ENCODE data around the gene CLCN4.
A peak's percentile ranks its signal among the peaks of the same experiment; 100 is the strongest.

CLCN4 gene

DNA sequence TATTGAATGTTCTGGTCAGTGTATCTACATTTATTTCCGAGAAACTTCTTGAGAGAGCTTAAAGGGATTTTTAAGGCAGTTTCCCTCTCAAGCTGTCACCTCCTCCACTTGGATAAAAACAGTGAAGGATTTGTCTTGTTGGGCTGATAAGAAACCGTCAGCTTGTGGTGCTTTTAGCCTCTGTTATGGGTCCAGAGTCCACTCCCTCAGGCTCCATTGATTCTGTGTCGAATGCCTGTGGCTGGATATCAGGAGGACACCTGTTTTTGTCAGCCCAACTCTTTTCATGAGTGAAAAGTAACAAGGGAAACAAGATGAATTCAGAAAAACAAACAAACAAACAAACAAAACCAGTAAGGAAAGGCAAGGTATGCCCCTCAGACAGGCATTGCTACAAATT, 12.4 kb downstream of the CLCN4 start:
- DNase-seq = no peak

DNA sequence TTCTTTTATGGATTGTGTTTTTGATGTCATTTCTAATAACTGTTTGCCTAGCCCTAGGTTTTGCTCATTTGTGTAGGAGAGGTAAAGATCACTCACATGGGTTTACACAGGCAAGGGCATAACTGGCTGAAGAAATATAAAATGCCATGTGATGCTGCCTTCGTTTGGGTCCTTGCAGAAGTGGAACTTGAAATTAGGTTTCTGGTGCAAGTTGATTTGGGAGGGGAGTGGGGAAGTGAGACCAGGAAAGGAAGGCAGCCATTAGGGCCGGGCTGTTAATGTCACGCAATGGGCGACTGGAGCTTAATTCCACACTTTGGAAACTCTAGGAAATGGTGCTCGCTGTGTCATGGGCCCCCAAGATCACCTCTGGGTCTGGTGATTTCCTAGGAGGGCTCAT, 14.5 kb downstream of the CLCN4 start:
- DNase-seq = no peak

DNA sequence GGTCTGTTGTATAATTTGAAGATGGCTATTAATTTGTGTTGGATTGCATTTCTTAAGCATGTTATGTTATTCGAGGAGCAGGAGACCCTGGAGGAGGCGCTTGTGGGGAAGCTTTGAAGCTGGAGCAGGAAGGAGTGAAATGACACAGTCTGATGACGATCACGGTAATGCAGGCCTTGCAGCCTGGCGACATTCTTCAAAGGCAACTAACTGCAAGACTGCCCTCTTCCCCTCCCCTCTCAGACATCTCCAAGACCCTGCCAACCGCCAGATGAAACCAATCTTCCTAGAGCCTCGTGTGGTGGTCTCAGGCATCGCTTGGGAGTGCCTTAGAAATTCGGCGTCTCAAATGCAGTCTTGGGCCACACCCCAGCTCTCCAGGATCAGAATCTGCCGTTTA, 16.1 kb downstream of the CLCN4 start:
- DNase-seq = peak; percentile 53

DNA sequence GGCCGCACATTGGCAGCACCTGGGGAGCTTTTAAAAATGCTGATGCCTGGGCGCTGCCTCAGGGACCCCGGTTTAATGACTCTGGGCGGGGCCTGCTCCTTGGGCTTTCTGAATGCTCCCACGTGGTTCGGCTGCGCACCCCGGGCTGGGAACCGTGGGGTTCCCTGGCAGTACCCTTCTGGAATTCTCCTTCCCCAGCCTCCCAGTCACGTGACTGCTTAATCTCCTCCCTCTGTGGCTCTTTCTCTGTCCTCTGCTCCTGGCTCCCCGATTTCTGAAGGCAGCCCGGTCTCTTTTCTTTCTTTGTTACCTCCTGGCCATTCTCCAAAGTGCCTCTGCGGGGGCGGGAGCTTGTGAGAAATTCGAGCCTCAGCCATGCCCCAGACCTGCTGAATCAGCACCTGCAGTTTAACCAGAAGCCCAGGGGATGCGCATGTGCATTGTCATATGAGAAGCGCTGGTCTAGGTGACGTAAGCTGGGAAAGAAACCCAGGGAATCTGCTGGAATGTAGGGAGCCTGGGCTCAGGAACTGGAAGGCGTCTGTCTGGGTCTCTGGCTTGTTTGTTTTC, 16.6 kb downstream of the CLCN4 start:
- DNase-seq = peak; percentile 80

DNA sequence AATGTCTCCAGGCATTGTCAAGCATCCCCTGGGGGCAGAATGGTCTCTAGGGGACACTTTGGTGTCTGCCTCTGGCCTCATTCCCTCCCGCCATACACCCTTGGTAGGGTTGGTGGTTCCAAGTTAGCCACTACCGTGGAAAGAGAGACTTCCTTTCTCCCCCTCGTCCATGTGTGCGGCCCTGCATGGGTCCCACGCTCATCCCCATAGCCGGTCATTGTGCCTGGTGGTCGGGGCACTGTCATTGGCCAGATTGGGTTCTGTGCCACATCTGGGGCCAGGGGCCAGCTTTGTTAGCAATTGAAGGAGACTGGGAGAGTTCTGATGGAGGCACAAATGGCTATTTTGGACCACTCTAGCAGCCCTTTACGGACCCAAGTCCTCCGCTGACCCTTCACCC, 17.3 kb downstream of the CLCN4 start:
- DNase-seq = no peak

DNA sequence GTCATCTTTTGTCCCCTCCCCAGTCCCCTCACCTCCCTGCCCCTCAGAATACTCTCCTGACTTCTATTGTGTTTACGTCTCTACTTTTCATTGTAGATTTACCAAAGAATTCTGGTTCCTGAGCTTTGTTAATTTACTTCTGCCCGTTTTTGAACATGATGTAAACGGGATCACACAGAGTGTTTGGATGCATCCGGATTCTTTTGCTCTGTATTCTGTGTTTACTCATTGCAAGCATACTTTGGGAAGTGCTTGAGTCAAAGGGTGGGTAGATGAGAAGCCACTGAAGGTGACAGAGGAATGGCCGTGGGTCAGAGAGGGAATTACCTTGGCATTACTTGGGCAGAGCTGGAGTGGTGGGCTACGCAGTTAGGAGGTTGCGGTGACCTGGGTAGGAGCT, 18.0 kb downstream of the CLCN4 start:
- DNase-seq = no peak

DNA sequence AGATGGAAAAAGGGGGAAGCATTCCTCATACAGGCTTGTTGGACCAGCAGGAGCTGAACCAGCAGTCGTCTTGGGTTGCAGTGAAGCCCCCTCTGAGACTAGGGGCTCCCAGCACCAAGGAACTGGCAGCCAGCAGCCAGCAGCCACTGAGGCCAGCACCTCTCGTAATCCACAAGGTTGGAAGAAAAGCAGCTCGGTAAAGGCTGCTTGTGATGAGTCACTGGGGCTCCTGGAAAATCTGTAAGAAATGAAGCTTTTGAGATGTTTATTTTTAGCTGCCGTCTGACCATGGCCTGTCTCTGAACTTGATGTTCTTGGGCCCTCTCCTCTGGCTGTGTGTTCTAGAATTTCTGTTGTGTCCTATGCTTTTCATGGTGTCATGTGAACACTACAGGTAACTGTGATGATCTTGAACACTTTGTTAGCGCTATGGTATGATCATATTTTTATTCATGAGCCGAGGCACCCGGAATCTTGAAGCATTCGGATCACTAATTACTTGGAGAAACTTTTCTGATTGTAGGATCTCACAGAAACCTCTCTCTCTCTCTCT, 18.6 kb downstream of the CLCN4 start:
- no peak for DNase-seq

DNA sequence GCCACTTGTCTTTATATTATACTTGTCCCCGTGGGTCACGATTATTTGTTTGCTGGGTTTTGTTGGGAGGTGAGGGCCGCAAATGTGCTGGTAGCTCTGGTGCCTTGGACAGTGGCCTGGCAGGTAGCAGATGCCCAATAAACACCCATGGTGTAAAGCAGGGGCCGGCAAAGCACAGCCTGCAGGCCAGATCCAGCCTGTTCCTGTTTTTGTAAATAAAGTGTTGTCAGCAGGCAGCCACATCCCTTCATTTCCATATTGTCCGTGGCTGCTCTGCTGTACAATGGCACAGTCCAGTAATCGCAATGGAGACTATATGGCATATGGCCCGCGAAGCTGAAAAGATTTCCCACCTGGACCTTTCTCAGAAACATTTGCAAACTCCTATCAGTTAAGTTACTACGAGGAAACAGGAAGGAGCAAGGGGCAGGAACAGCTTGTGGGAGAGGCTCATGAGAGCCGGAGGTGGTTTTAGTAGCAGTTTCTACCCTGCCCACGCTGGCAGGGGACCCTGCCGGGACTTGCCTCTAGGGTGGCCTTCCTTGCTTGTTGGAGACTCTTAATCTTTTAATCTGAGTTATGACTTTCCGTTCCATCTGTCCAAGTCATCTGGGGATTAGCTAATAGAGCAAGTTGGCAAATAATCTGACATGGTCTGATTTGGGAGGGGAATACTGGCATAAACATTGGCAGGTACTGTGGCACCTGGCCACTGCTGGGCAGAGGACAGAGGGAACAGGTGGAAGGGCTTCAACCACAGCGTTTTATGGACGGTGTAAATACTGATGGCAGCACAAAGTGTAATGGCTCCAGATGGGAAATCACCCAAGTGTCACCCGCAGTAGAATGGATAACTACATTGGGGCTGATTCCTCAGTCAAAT, 19.6 kb downstream of the CLCN4 start:
- DNase-seq = no peak

DNA sequence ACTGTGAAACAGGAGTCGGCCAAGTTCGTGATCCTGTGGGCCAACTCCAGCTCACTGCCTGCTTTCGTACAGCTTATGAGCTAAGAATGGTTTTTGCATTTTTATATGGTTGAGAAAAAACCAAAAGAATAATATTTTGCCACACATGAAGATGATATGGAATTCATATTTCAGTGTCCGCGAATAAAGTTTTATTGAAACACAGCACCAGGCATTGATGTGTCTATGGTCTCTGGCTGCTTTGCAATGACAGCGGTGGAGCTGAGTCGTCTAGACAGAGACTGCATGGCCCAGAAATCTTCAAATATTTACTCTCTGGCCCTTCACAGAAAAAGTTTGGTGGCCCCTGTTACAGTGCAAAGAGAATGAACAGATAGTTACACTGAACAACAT, 20.2 kb downstream of the CLCN4 start:
- DNase-seq = no peak

DNA sequence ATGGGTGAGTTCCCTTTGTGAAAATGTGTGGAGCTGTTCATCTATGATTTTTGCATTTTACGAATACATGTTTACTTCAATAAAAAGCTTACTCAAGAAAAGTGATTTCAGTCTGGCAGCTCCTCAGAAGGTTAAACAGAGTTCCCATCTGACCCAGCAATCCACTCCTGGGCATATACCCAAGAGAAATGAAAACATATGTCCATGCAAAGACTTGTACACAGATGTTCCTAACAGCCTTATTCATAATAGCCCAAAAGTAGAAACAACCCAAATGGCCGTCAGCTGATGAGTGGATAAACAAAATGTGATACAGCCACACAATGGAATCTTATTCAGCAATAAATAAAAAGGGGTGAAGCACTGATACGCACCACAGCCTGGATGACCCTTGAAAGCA, 20.8 kb downstream of the CLCN4 start:
- no peak for DNase-seq

DNA sequence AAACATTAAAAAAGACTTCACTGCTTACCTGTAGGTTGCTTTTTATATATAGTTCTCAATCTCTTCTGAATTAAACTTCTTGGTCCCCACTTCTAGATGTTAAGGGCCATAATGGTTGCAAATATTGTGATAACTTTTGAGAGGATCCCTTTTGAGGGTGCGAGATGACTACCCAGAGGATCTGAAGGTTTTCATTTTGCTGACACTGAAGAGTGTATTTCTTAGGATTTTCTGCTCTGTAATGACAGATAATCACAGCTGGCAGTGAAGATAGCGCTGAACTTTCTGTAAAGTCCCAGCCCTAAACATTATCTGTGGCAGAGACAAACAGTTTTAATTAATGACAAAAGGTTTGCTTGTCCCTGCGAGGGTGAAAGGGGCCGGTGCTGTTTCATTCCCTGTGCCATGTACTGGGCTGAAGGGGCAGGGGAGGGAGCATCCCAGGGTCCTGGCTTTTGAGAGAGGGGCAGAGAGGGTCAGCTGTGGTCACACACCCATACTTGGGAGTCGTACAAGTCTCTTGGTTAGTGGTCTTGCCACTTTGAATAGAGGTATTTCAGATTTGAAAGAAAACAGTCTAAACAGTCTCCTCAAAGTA, 22.2 kb downstream of the CLCN4 start:
- no peak for DNase-seq

DNA sequence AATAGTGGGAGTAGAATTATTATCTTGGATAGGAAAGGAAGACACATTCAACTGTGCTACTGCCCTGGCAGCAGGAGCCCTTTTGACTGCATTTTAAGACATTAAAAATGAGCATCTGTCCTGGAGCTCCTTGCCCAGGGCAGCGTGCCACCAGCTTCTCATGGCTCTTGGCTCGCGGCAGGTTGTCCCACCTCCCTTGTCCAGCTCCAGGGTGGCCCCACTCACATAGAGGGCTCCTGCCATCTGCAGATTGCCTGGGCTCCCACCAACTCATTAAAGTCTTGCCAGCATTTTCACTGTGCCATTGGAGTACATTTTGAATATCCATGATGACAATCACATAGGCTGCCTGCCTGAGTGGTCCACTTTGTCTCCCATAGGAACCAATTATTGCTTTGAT, 27.0 kb downstream of the CLCN4 start:
- DNase-seq = no peak

DNA sequence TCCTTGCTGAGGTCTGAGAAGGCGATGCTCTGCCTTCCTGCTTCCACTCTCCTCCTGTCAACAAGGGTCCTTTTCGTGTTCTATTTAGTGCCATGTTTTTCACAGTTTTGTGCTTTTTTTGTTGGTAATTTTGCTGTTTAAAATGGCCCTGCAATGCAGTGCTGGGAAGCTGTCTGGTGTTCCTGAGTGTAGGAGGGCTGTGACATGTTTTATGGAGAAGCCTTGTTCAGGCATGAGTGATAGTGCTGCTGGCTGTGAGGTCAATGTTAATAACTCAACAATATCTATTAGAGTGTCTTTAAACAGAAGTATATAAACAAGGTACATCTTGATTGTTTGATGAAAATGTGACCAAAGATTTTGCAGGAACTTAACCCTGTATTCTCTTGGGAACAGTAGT, 27.6 kb downstream of the CLCN4 start:
- DNase-seq = no peak

DNA sequence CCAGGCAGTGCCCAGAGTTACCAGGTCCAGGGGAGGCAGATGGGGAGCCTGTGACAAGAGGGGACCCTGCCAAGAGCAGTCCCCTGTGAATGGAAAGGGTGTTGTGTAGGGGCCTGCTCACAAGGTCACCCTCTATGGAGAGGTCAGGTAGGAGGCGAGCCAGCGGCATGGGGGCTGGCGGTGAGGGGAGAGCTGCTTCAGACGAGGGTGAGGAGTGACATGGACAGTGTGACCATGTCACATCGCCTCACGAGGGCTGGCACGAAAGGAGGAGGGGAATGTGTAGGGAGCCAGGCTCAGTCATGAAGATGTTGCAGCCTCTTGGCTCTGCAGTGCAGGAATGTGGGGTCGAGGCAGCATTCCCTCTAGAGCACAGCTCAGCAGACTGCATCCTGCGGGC, 29.6 kb downstream of the CLCN4 start:
- DNase-seq = no peak

DNA sequence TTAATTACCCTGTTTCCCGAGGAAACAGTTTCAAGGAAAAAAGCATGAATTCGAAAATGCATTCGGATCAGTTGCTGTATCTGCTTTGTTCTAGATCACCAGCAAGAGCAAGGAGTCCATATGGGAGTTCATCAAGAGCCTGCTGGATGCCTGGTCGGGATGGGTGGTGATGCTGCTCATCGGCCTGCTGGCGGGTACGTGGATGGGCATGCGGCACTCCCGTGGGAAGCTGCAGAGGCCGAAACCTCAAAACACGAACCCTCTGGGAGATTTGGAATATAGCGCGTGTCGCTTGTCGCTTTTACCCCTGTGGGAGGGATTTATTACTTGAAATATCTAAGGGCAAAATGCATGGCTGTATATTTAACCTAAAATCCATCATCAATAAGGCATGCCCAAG, 30.6 kb downstream of the CLCN4 start:
- DNase-seq = no peak

DNA sequence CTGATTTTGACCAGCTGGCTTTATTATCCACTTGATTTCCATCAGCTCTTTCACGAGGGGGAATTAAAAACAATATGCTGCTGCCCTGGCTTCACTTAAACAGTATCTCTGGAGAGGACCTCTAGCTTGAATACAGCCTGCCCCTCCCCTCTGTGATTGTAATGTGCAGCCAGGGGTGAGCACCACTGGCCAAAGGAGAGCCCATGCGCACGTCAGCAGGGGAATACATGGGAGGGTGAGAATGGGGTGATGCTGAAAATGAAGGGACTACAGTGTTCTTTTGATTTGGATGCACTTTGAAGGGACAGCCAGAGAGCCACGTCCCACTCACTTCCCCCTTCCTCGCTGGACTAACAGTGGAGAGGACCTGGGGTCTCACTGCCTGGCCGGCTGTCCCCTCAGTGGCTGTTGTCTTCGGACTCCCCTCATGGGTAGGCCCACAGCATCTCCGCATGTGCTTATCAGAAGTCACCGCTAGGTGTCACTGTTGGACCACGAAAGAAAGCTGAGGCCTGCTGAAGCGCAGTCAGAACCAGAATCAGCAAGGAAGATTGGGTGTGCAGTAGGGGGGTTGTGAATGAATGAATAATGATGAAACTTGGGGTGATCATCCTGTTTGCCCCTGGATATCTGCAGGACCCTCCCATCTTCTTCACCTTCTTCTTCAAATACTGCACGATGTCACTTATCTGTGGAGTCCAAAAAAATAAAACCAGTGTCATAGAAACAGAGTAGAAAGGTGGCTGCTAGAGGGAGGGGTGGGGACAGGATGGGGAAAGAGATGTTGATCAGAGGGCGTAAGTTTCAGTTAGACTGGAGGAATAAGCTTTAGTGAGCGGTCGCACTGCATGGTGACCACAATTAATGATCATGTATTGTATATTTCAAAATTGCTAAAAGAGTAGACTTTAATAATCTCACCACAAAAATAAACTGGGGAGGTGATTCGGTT, 32.8 kb downstream of the CLCN4 start:
- DNase-seq = peak; percentile 75

DNA sequence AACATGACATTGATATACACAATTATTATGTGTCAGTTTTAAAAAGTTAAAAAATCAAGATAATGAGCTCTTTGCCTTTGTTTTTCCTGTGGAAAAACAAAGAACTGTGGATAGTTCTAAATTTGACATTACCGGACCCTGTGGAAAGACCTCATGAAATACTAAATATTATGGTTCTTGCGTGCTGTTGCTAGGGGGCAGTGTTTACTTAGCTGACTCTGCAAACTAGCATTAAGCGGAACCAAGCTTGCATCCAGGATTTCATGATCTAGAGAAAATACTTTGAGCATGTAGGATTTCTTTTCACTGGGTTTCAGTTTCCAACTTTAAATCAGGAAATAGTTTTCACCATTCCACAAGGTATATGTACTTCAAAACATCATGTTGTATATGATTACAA, 33.6 kb downstream of the CLCN4 start:
- no peak for DNase-seq

DNA sequence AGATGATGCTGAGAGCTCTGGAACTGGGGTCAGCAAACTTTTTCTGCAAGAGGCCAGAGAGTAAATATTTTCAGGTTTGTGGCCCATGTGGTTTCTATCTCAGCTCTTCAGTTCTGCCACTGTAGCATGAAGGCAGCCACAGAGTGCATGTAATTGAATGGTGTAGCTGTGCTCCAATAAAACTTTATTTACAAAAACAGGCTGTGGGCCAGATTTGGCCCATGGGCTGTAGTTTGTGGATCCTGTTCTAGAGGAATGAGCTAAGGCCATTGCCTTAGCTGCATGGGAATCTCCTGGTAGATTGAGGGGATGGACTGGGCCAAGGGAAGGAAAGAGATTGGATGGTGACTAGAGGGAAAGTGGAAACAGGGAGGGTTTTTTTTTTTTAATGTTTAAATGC, 36.8 kb downstream of the CLCN4 start:
- DNase-seq = no peak

DNA sequence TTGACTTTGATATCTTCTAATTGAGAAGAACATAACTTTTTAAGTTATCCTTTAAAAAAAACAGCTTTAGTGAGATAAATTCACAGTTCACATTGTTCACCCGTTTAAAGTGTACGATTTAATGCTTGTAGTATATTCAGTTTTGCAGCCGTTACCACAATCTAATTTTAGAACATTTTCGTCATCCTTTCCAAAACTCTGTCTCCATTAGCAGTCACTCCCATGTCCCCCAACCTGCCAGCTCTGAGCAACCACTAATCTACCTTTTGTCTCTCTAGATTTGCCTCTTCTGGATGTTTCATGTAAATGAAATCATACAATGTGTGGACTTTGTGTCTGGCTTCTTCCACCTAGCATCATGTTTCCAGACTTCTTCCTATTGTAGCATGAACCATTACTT, 38.6 kb downstream of the CLCN4 start:
- no peak for DNase-seq

DNA sequence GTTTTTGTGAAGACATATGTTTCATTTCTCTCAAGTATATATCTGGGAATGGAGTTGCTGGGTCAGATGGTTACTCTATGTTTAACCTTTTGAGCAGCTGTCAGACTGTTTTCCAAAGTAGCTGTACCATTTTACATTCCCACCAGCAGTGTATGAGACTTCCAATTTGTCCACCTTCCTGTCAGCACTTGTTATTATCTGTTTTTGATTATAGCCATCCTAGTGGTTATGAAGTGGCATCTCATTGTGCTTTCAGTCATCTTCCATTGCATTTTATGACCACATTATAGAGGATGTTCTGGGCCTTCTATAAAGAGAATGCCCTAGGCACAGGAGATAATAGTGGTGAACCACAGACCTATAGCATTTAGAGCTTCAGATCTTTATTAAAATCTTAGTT, 39.2 kb downstream of the CLCN4 start:
- DNase-seq = no peak

DNA sequence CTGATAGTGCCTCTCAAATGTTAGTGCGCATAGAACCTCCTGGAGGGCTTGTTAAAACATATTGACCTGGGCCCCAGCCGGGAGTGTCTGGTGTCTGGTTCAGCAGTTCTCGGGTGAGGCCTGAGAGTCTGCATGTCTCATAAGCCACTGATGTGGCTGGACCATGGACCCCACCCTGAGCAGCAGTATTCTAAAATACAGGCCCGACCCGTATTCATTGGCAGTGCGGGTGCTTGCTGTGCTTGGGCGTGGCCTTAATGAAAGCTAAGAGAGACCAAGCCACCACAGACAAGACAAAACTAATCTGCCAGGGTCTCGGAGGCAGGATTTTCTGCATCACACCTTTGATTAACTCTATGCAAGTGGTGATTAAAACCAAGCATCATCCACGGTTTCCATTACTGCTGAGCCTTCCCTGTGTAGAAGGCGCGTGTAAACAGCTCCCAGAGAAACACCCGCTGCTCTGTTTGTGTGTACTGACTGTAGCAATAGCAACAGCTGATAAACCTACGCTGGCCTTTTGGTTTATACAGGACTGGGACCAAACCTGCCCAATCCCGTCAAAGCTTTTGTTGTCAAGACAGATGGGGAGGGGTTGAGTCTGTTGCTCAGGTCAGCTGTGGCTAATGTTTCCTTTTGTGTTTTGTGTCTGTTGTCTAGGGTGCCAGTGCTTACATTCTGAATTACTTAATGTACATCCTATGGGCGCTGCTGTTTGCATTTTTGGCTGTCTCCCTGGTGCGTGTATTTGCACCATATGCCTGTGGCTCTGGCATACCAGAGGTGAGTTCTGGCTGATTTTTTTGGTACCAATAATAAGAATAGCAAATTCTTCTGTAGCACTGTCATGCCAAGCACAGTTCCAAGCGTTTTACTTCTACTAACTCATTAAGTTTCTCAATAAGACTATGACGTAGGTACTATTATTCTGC, 40.8 kb downstream of the CLCN4 start:
- no peak for DNase-seq

DNA sequence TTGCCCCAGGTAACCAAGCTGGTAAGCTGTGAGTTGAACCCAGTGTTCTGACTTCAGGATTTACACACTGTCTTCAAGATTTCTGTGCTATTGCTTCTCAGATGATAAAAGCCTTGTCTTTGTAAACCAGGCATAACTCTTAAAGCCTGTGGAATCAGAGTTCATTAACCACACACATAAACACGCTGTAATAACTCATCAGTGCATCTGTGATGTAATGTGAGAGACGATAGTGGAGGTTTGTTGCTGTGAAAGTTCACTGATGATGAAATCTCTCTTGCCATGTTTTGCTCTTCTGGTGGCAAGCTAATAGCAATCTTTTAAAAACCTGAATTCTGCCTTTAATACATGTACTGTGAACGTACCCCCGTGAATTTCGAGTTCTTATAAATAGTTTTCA, 41.5 kb downstream of the CLCN4 start:
- no peak for DNase-seq

All from right forelimb (tissue), 1 donor.